Neural progenitor cell (in vitro differentiated cells): Measurements from ENCODE around the gene DGCR6L. TPM values are rescaled to one million over a fixed set of nuclear protein-coding genes. Genes with fewer than 3 reads are reported as not detected.
"Not testable (repeated sequence)": the region's sequence is repeated elsewhere in the genome, so short reads cannot be mapped to it uniquely, and the experiment has no call there.

ENCODE experiments used
- DNase-seq: peaks from one replicate; pipeline ENCODE4 v3.0.0-alpha.2; 2016; ENCODE audit warnings: low spot score
- H2AFZ ChIP-seq: fragments of 200-600 bp; sonication (generic); replicated peaks from 2 replicates; pipeline ENCODE4 v1.6.1; 2016; ENCODE audit warnings: antibody characterized with exemption
- H3F3A ChIP-seq: fragments of 200-600 bp; sonication (generic); 2 replicates; pipeline ENCODE4 v1.6.1; 2016; ENCODE audit warnings: antibody characterized with exemption, low read depth
- H3K27ac ChIP-seq: fragments of 200-600 bp; sonication (generic); 2 replicates; pipeline ENCODE4 v1.5.1; 2016; ENCODE audit warnings: mild to moderate bottlenecking
- H3K27me3 ChIP-seq: fragments of 200-600 bp; sonication (generic); 2 replicates; pipeline ENCODE4 v1.6.1; 2016; ENCODE audit warnings: mild to moderate bottlenecking, moderate library complexity
- H3K36me3 ChIP-seq: fragments of 200-600 bp; sonication (generic); 2 replicates; pipeline ENCODE4 v1.5.1; 2016
- H3K4me1 ChIP-seq: fragments of 200-600 bp; sonication (generic); 2 replicates; pipeline ENCODE4 v1.6.1; 2016; ENCODE audit warnings: mixed run types
- H3K4me2 ChIP-seq: fragments of 200-600 bp; sonication (generic); 2 replicates; pipeline ENCODE4 v1.6.1; 2016
- H3K4me3 ChIP-seq: fragments of 200-600 bp; sonication (generic); 2 replicates; pipeline ENCODE4 v1.5.1; 2016
- H3K79me2 ChIP-seq: fragments of 200-600 bp; sonication (generic); 2 replicates; pipeline ENCODE4 v1.6.1; 2016; ENCODE audit warnings: low read depth
- H3K9ac ChIP-seq: fragments of 200-600 bp; sonication (generic); 2 replicates; pipeline ENCODE4 v1.6.1; 2016
- H3K9me3 ChIP-seq: fragments of 200-600 bp; sonication (generic); 2 replicates; pipeline ENCODE4 v1.5.1; 2016; ENCODE audit warnings: low read depth
- H4K20me1 ChIP-seq: fragments of 200-600 bp; sonication (generic); 2 replicates; pipeline ENCODE4 v1.6.1; 2016; ENCODE audit warnings: low read depth
- H3K27ac Mint-ChIP-seq: 3 replicates; pipeline ENCODE4 v1.8.0; 2021; ENCODE audit warnings: mixed read lengths
- H3K27me3 Mint-ChIP-seq: 2 replicates; pipeline ENCODE4 v1.8.0; 2022; ENCODE audit warnings: low read depth, mild to moderate bottlenecking, inconsistent platforms, moderate library complexity, mixed read lengths; ENCODE audit not compliant: insufficient read depth
- H3K36me3 Mint-ChIP-seq: 3 replicates; pipeline ENCODE4 v1.8.0; 2021; ENCODE audit warnings: mixed read lengths
- H3K4me1 Mint-ChIP-seq: 3 replicates; pipeline ENCODE4 v1.8.0; 2021; ENCODE audit warnings: mixed read lengths
- H3K4me3 Mint-ChIP-seq: 3 replicates; pipeline ENCODE4 v1.8.0; 2021; ENCODE audit warnings: mild to moderate bottlenecking, moderate library complexity, mixed read lengths
- H3K9me3 Mint-ChIP-seq: 3 replicates; pipeline ENCODE4 v1.8.0; 2020; ENCODE audit warnings: mixed read lengths
- EZH2 ChIP-seq: fragments of 200-600 bp; sonication (generic); IDR thresholded peaks from 2 replicates; pipeline ENCODE4 v1.6.1; 2017; ENCODE audit warnings: antibody characterized with exemption, mild to moderate bottlenecking, moderate library complexity
- EZH2phosphoT487 ChIP-seq: fragments of 200-600 bp; sonication (generic); IDR thresholded peaks from 2 replicates; pipeline ENCODE4 v1.6.1; 2017; ENCODE audit warnings: antibody characterized with exemption
- total RNA-seq: library from RNA; depleted of rRNA; stranded (reverse); fragments of >200 nt; gene quantifications from 2 replicates; pipeline ENCODE4 v1.2.3, GENCODE V29; 2015; ENCODE audit warnings: low replicate concordance
- TF ChIP-seq, protein P1 (sequence below): fragments of 200-600 bp; sonication (generic); IDR thresholded peaks from 2 replicates; pipeline ENCODE4 v1.5.1; 2017; ENCODE audit warnings: antibody characterized with exemption, mild to moderate bottlenecking

DGCR6L gene
- total RNA-seq, 1 donor from 2014 or later = 22.3 TPM

DNA sequence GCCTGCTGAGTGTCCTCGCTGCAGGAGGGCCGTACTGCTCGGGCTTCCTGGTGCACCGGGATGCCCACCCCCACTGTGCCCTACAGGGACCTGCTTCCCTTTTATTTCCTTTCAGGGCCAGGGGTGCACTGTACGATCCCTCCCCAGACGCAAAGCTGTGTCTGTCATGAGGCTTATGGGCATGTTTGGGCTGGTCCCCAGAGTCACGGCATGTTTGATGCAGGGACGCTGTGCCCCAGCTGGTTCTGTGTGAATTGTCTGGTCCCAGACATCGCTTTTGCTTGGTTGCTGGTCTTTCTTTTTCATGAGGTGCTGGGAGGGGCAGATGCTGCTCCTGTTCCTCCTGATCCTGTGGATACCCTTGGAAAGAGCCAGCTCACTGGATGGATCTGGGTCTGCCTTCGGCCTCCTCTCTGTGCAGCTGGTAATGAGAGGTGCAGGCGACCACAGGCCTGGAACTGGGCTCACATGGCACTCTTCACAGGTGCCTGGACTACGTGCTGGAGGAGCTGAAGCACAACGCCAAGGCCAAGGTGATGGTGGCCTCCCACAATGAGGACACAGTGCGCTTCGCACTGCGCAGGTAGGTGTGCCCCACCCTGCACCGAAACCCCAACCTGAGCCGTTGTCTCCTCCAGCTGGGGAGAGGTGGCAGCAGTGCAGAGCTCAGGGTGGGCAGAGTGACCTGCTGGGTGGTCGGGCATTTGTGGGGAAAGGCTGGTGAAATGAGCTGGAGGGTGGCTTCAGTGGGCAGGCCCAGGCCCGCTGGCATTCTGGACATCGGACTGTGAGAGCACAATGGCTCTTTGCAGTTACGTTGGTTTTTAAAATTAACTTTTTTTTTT is 10.8 kb downstream of the DGCR6L start:
- H3K27me3 ChIP-seq, H3K36me3 Mint-ChIP-seq, DNase-seq, H3K27ac ChIP-seq, H3K4me1 ChIP-seq, H3K4me3 Mint-ChIP-seq, H3K79me2 ChIP-seq, H3K36me3 ChIP-seq, H3K4me1 Mint-ChIP-seq, H3K4me2 ChIP-seq, H3K9me3 ChIP-seq, H3K4me3 ChIP-seq, H2AFZ ChIP-seq, H3K9me3 Mint-ChIP-seq, H3K27ac Mint-ChIP-seq, H4K20me1 ChIP-seq, H3K9ac ChIP-seq, H3K27me3 Mint-ChIP-seq, H3F3A ChIP-seq: not testable (repeated sequence)

DNA sequence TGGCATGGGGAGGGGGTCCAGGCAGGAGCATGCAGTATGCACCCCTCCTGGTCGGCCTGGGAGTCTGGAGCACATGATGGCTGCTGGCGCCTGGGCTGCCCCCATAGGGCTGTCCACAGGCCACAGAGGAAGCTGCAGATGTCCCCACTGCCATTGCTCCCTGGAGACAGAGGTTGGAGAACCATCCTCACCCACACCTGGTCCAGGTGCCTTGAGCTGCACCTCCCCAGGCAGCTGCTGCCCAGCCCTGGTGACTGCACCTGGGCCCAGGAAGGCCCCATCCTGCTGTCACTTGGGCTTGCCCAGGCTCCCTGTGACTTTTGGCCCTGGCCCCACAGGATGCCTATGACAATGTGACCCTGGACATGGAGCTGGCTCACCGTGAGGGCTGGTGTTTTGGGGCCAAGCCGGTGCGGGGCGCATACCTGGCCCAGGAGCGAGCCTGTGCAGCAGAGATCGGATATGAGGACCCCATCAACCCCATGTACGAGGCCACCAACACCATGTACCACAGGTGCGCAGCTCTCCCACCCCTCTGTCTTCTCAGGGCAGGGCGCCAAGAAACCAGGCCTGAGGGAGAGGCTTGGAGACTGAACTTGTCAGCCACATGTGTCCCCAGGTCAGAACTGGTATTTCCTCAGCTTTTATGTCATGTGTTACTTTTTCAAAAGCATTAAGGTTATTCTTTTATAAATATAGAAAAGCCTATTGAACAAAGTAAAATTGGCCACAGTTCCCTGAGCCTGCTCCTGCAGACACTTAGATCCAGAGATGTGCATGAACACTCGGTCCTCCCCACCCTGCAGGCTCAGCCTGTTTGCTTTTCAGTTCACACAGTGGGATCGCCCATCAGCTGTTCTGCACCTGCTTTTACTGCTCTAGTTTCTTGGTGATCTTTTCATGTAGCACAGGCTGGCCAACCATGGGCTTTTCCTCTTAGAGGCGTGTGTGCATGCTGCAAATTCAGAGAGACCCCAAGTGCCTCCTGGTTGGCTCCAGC is 12.1 kb downstream of the DGCR6L start:
- H2AFZ ChIP-seq, H3K27ac ChIP-seq, H3K27ac Mint-ChIP-seq, H3K36me3 ChIP-seq, H3K4me1 ChIP-seq, DNase-seq, H3K27me3 ChIP-seq, H3K9ac ChIP-seq, H3K4me2 ChIP-seq, H3F3A ChIP-seq, H3K4me3 ChIP-seq, H3K79me2 ChIP-seq, H4K20me1 ChIP-seq, H3K9me3 Mint-ChIP-seq, H3K27me3 Mint-ChIP-seq, H3K4me1 Mint-ChIP-seq, H3K9me3 ChIP-seq, H3K4me3 Mint-ChIP-seq, H3K36me3 Mint-ChIP-seq: not testable (repeated sequence)

DNA sequence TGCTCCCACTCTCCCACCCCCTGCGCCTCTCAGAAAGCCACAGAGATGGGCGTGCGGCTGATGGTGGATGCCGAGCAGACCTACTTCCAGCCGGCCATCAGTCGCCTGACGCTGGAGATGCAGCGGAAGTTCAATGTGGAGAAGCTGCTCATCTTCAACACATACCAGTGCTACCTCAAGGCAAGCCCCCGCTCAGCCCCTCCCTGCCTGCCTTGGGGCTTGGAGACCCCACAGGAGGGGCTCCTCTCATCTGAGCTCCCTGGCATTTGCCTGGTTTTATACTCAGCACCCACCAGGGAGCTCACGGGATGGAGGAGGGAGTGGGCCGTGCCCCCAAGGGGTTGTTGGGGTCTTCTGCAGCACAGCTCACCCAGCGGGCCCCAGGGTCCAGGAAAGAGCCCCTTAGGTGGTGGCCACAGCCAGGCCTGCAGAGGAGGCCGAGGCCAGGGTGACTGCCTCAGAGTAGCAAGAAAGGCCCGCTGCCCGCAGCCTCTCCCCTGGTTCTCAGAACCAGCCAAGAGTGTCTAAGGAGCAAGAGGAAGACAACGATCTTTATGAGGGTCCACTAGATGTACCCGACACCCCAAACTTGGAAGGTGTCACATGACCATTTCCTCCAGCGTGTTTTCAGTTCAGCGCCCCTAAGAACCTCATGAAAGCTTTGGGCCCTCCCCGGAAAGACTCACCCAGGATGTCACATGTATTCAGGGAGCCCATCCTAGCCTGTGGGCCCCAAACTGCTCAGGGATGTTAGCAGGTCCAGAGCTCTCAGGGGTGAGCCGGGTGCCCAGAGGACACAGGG is 13.0 kb downstream of the DGCR6L start:
- H3K9ac ChIP-seq, H3K4me3 ChIP-seq, H3K27ac ChIP-seq, H3F3A ChIP-seq, H3K4me3 Mint-ChIP-seq, H3K79me2 ChIP-seq, H4K20me1 ChIP-seq, H3K36me3 Mint-ChIP-seq, H3K27me3 Mint-ChIP-seq, H3K4me1 ChIP-seq, H3K4me2 ChIP-seq, H2AFZ ChIP-seq, H3K9me3 Mint-ChIP-seq, DNase-seq, H3K36me3 ChIP-seq, H3K9me3 ChIP-seq, H3K27ac Mint-ChIP-seq, H3K4me1 Mint-ChIP-seq: not testable (repeated sequence)
- H3K27me3 ChIP-seq = peaks cover 11% of the 10 kb centered on the region

DNA sequence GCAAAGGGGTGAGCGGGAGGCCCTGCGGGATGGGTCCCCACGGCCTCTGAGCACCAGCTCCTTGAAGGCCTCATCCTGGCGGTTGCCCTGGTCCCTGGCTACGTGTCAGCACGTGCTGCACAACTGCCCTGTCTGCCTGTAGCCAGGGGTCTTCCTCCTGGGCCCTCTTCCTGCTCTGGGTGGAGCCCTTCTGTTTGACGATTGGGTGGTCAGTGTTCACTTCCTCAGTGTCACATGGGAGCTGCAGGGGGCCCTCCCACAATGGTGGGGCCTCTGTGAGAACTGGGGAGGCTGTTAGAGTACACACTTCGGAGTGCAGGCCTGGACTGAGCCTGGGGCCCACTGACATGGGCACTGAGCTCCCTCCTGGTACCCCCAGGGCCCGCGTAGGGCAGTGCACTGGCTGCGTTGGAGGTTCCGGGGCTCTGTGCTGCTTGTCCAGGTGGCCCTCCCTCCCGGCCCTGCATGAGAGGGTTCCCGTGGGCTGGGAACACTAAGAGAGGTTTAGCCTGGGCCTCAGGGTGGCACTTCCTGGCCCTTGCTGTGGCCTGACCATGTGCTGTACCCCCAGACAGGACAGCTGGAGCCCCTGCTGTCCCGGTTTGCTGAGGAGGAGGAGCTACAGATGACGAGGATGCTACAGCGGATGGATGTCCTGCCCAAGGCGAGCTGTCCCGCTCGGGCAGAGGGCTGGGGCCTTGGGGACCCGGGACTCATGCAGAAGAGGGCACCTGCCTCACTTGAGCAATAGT is 13.8 kb downstream of the DGCR6L start:
- no peaks in the 10 kb centered on the region for H3K4me1 ChIP-seq
- no peaks in the 10 kb centered on the region for H3K36me3 Mint-ChIP-seq
- H3K79me2 ChIP-seq = no peaks in the 10 kb centered on the region
- H3K27ac ChIP-seq = no peak overlapping the region
- H3K9me3 Mint-ChIP-seq = no peaks in the 10 kb centered on the region
- TF ChIP-seq EZH2 (no peak), EZH2phosphoT487 (no peak)
- TF ChIP-seq, protein P1, sequence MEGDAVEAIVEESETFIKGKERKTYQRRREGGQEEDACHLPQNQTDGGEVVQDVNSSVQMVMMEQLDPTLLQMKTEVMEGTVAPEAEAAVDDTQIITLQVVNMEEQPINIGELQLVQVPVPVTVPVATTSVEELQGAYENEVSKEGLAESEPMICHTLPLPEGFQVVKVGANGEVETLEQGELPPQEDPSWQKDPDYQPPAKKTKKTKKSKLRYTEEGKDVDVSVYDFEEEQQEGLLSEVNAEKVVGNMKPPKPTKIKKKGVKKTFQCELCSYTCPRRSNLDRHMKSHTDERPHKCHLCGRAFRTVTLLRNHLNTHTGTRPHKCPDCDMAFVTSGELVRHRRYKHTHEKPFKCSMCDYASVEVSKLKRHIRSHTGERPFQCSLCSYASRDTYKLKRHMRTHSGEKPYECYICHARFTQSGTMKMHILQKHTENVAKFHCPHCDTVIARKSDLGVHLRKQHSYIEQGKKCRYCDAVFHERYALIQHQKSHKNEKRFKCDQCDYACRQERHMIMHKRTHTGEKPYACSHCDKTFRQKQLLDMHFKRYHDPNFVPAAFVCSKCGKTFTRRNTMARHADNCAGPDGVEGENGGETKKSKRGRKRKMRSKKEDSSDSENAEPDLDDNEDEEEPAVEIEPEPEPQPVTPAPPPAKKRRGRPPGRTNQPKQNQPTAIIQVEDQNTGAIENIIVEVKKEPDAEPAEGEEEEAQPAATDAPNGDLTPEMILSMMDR = no peak
- H3K9ac ChIP-seq = no peak overlapping the region
- peaks cover 6% of the 10 kb centered on the region for H3K4me1 Mint-ChIP-seq
- no peaks in the 10 kb centered on the region for H3K9me3 ChIP-seq
- H3K27ac Mint-ChIP-seq = no peak overlapping the region
- DNase-seq = no peak
- no peak overlapping the region for H2AFZ ChIP-seq
- H3K4me2 ChIP-seq = no peak overlapping the region
- no peaks in the 10 kb centered on the region for H3F3A ChIP-seq
- no peak overlapping the region for H3K4me3 Mint-ChIP-seq
- no peaks in the 10 kb centered on the region for H4K20me1 ChIP-seq
- H3K4me3 ChIP-seq = no peak overlapping the region
- peaks cover 12% of the 10 kb centered on the region for H3K27me3 Mint-ChIP-seq
- H3K36me3 ChIP-seq = no peaks in the 10 kb centered on the region
- peaks cover 19% of the 10 kb centered on the region for H3K27me3 ChIP-seq

DNA sequence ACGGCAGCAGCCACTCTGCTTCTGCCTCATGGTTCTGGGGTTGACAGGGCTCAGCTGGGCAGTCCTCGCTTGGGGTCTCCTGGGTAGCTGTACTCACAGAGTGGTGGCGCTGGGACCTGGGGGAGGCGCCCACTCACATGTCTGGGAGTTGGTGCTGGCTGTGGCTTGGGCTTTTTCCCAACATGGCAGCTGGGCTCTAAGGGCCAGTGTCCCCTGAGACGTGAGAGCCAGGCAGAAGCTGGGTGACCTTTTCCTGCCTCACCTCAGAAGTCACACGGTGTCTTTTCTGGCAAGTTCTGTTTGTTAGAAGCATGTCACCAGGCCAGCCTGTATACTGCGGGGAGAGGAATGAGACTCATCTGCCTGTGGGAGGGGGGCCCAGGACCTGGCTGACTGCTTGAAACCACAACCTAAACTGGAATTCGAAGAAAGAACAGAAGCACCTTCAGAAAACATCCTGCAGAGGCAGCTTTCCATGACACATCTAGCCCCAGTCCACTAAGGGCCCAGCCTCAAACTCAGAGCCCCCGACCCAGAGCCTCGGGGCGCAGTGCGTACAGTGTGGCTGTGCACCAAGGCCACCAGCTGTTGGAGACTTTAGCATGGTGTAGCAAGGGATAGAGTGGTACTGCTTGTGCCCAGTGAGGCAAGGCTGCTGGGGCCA is 14.5 kb downstream of the DGCR6L start:
- not testable (repeated sequence) for H3K4me2 ChIP-seq, H3K9me3 Mint-ChIP-seq, H3K36me3 Mint-ChIP-seq, H3K79me2 ChIP-seq, DNase-seq, H3K27ac ChIP-seq, H3K4me3 ChIP-seq, H3K9me3 ChIP-seq, H3K27ac Mint-ChIP-seq, H3F3A ChIP-seq, H3K4me1 ChIP-seq, H3K4me3 Mint-ChIP-seq, H2AFZ ChIP-seq, H4K20me1 ChIP-seq, H3K9ac ChIP-seq, H3K36me3 ChIP-seq, H3K4me1 Mint-ChIP-seq
- H3K27me3 ChIP-seq = peaks cover 26% of the 10 kb centered on the region
- H3K27me3 Mint-ChIP-seq = peaks cover 19% of the 10 kb centered on the region
